Keratinocyte (primary cell): ENCODE measurements around the gene NCKAP5. TPM values are rescaled to one million over a fixed set of nuclear protein-coding genes. Genes with fewer than 3 reads are reported as not detected.

ENCODE experiments used
- DNase-seq: peaks from one replicate; pipeline ENCODE4 v3.0.0-alpha.2; 2011; ENCODE audit warnings: low read depth, missing footprints, low spot score
- FAIRE-seq: peaks from 2 replicates; lab custom pipeline; 2011; peaks lifted over from hg19 to GRCh38; lab: Jason Lieb, UNC
- H2AFZ ChIP-seq: 2 replicates; pipeline ENCODE4 v1.6.0; 2012; ENCODE audit warnings: low read length, control low read depth, inconsistent platforms; ENCODE audit not compliant: control insufficient read depth
- H3K27ac ChIP-seq: 2 replicates; pipeline ENCODE4 v1.5.1; 2011; ENCODE audit warnings: low read length; ENCODE audit not compliant: control insufficient read depth, insufficient read depth
- H3K27me3 ChIP-seq: 3 replicates; pipeline ENCODE4 v1.6.0; 2011; ENCODE audit warnings: low read length; ENCODE audit not compliant: control insufficient read depth, insufficient read depth; ENCODE audit errors: extremely low read depth
- H3K36me3 ChIP-seq, 2 experiments: 2 replicates in 1 of 2; 3 replicates in 1 of 2; pipeline ENCODE4 v1.5.1; 2011; ENCODE audit warnings: low read length in 2 of 2, mild to moderate bottlenecking in 1 of 2; ENCODE audit not compliant: control insufficient read depth in 2 of 2, insufficient read depth in 2 of 2; ENCODE audit errors: extremely low read depth in 1 of 2
- H3K4me1 ChIP-seq: 3 replicates; pipeline ENCODE4 v1.5.1; 2011; ENCODE audit warnings: low read length; ENCODE audit not compliant: control insufficient read depth, insufficient read depth; ENCODE audit errors: extremely low read depth
- H3K4me2 ChIP-seq: 3 replicates; pipeline ENCODE4 v1.6.0; 2011; ENCODE audit warnings: low read depth, low read length; ENCODE audit not compliant: control insufficient read depth, insufficient read depth; ENCODE audit errors: extremely low read depth
- H3K4me3 ChIP-seq, 3 experiments: fragments of 200-600 bp in 1 of 3; sonication (generic) in 1 of 3; 2 replicates in 2 of 3; 3 replicates in 1 of 3; pipeline ENCODE4 v1.5.1; 2011 to 2016; ENCODE audit warnings: low read length in 3 of 3, mild to moderate bottlenecking in 3 of 3, control low read depth in 2 of 3, inconsistent platforms in 1 of 3, low read depth in 1 of 3, mixed read lengths in 1 of 3, mixed run types in 1 of 3, moderate library complexity in 1 of 3; ENCODE audit not compliant: control insufficient read depth in 2 of 3, insufficient read depth in 2 of 3; ENCODE audit errors: extremely low read depth in 1 of 3
- H3K79me2 ChIP-seq: 2 replicates; pipeline ENCODE4 v1.6.0; 2012; ENCODE audit warnings: low read length; ENCODE audit not compliant: control insufficient read depth, insufficient read depth
- H3K9ac ChIP-seq: 3 replicates; pipeline ENCODE4 v1.6.0; 2011; ENCODE audit warnings: low read length; ENCODE audit not compliant: control insufficient read depth, insufficient read depth; ENCODE audit errors: extremely low read depth
- H3K9me1 ChIP-seq: 3 replicates; pipeline ENCODE4 v1.6.0; 2011; ENCODE audit warnings: low read length; ENCODE audit not compliant: control insufficient read depth, insufficient read depth; ENCODE audit errors: extremely low read depth
- H3K9me3 ChIP-seq: 2 replicates; pipeline ENCODE4 v1.5.1; 2012; ENCODE audit warnings: low read depth, low read length; ENCODE audit not compliant: control insufficient read depth
- H4K20me1 ChIP-seq: 3 replicates; pipeline ENCODE4 v1.6.0; 2011; ENCODE audit warnings: low read length; ENCODE audit not compliant: control insufficient read depth, insufficient read depth; ENCODE audit errors: extremely low read depth
- CTCF ChIP-seq, 3 experiments: IDR thresholded peaks in 1 of 3; conservative IDR thresholded peaks in 1 of 3; optimal IDR thresholded peaks in 1 of 3; 2 replicates in 2 of 3; 3 replicates in 1 of 3; pipeline versions ENCODE3 to v1.5.1; 2011; ENCODE audit warnings: low read length in 3 of 3, mild to moderate bottlenecking in 3 of 3, moderate library complexity in 2 of 3, control low read depth in 1 of 3, inconsistent platforms in 1 of 3; ENCODE audit not compliant: insufficient read depth in 2 of 3; ENCODE audit errors: extremely low read depth in 1 of 3
- EZH2 ChIP-seq: IDR thresholded peaks from one replicate; pipeline ENCODE4 v1.6.1; 2012; ENCODE audit warnings: inconsistent platforms, mild to moderate bottlenecking, low read length, moderate library complexity
- dilution Hi-C: fragments of 300-500 bp; cut with MboI; formaldehyde crosslinking; loops from one replicate; pipeline ENCODE4 v1.7.0; 2020; ENCODE audit warnings: low sequenced_read_pairs; ENCODE audit not compliant: extremely low pct_ligation_motif_present
- polyA plus RNA-seq, 5 experiments: library from polyadenylated mRNA; depleted of rRNA in 3 of 5; stranded (reverse) in 3 of 5; stranded (forward) in 1 of 5; unstranded in 1 of 5; fragments of >200 nt; gene quantifications; 1 replicate in 1 of 5; 2 replicates in 3 of 5; 3 replicates in 1 of 5; pipeline versions ENCODE4 v1.2.1 to v1.2.3, GENCODE V29; 2011 to 2012; ENCODE audit warnings: missing spikeins in 2 of 5, low read depth in 1 of 5, low replicate concordance in 1 of 5

The NCKAP5 gene
- polyA plus RNA-seq, 1 donor (not counting 4 experiments of a cell fraction or from before 2014, with no cell fraction given), result 3.6 TPM

GRCh38 chr2:132929786-132930185 is 638.5 kb downstream of the NCKAP5 start:
- H3K9me1 ChIP-seq, result no peaks in the 10 kb centered on the region
- peak; percentile 5 for DNase-seq
- no peak overlapping the region for H3K9ac ChIP-seq
- peak; percentile 87 for FAIRE-seq
- H3K79me2 ChIP-seq, result no peaks in the 10 kb centered on the region
- H3K27ac ChIP-seq, result no peak overlapping the region
- peak overlapping the region; percentile 4 for H3K4me2 ChIP-seq
- no peaks in the 10 kb centered on the region for H4K20me1 ChIP-seq
- H2AFZ ChIP-seq, result no peak overlapping the region
- H3K4me3 ChIP-seq, result no peak overlapping the region
- no peaks in the 10 kb centered on the region for H3K27me3 ChIP-seq
- H3K36me3 ChIP-seq, result no peaks in the 10 kb centered on the region
- H3K4me1 ChIP-seq, result peaks cover 9% of the 10 kb centered on the region
- no peaks in the 10 kb centered on the region for H3K9me3 ChIP-seq
- dilution Hi-C loops, result no loop called here
- no peak for TF ChIP-seq CTCF (optimal IDR thresholded peaks at IDR 0.05 in 1 of 3, IDR thresholded peaks at IDR 0.05 in 1 of 3, conservative IDR thresholded peaks at IDR 0.05 in 1 of 3; ENCODE audit: extremely low read depth in 1 of 3, insufficient read depth in 2 of 3, low read length in 3 of 3)
- no peak for TF ChIP-seq EZH2

GRCh38 chr2:132923787-132924186 is 644.5 kb downstream of the NCKAP5 start:
- Histone ChIP-seq H3K9ac (no peak overlapping the region), H3K4me3 (no peak overlapping the region), H3K9me1 (no peaks in the 10 kb centered on the region), H3K27ac (no peak overlapping the region), H3K36me3 (no peaks in the 10 kb centered on the region), H3K79me2 (no peaks in the 10 kb centered on the region), H3K4me2 (no peak overlapping the region), H3K4me1 (no peaks in the 10 kb centered on the region), H3K27me3 (no peaks in the 10 kb centered on the region), H4K20me1 (no peaks in the 10 kb centered on the region), H2AFZ (no peak overlapping the region), H3K9me3 (no peaks in the 10 kb centered on the region)
- TF ChIP-seq CTCF (optimal IDR thresholded peaks at IDR 0.05 in 1 of 3, IDR thresholded peaks at IDR 0.05 in 1 of 3, conservative IDR thresholded peaks at IDR 0.05 in 1 of 3; ENCODE audit: extremely low read depth in 1 of 3, insufficient read depth in 2 of 3, low read length in 3 of 3) (no peak), EZH2 (no peak)
- FAIRE-seq, result no peak
- dilution Hi-C loops, result no loop called here
- no peak for DNase-seq
